Stimulated activated naive CD8-positive, alpha-beta T cell treated with anti-CD3 and anti-CD28 coated beads, Interleukin-15, Interleukin-2, amounts not matched to agents 100 ng/mL and 50 ng/mL, for 24 hours (primary cell): Measurements from ENCODE around the gene SLC38A8.

Experiments
- H3K27ac Mint-ChIP-seq: one replicate; pipeline ENCODE4 v1.8.0; 2021; ENCODE audit warnings: mild to moderate bottlenecking, mixed read lengths
- H3K27me3 Mint-ChIP-seq: one replicate; pipeline ENCODE4 v1.8.0; 2021; ENCODE audit warnings: mixed read lengths
- H3K36me3 Mint-ChIP-seq: one replicate; pipeline ENCODE4 v1.8.0; 2021; ENCODE audit warnings: low read depth, mixed read lengths
- H3K4me1 Mint-ChIP-seq: one replicate; pipeline ENCODE4 v1.8.0; 2021; ENCODE audit warnings: low read depth, mixed read lengths
- H3K4me3 Mint-ChIP-seq: one replicate; pipeline ENCODE4 v1.8.0; 2021; ENCODE audit warnings: mild to moderate bottlenecking, mixed read lengths
- H3K9me3 Mint-ChIP-seq: one replicate; pipeline ENCODE4 v1.8.0; 2021; ENCODE audit warnings: mixed read lengths

SLC38A8 gene

GRCh38 chr16:84059946-84060901 is 17.6 kb upstream of the SLC38A8 start:
- Mint-ChIP-seq H3K4me1 (peaks cover 3% of the 10 kb centered on the region), H3K9me3 (no peaks in the 10 kb centered on the region), H3K27me3 (no peaks in the 10 kb centered on the region), H3K36me3 (peaks cover 59% of the 10 kb centered on the region), H3K27ac (no peak overlapping the region), H3K4me3 (no peak overlapping the region)

DNA sequence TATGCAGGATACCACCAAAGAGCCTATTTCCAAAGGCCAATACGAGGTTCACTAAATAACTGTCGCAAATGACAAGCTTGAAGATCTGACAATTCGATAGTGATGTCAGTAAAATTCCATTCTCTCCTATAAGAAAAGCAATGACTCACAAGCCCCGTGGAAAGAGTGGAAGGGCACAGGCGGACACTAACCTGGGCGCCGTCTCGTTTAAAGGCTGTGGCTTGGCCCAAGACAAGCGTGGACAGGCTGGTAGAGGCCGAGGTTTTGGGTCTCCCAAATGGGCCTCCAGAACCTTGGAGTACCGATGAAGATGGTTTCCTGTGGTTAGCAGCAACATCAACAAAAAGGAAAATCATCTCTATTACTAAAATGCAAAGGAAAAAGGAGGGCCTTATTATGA is 16.5 kb upstream of the SLC38A8 start:
- H3K27me3 Mint-ChIP-seq, result no peaks in the 10 kb centered on the region
- H3K27ac Mint-ChIP-seq, result no peak overlapping the region
- H3K36me3 Mint-ChIP-seq, result peaks cover 59% of the 10 kb centered on the region
- no peak overlapping the region for H3K4me3 Mint-ChIP-seq
- H3K9me3 Mint-ChIP-seq, result no peaks in the 10 kb centered on the region
- peaks cover 3% of the 10 kb centered on the region for H3K4me1 Mint-ChIP-seq

DNA sequence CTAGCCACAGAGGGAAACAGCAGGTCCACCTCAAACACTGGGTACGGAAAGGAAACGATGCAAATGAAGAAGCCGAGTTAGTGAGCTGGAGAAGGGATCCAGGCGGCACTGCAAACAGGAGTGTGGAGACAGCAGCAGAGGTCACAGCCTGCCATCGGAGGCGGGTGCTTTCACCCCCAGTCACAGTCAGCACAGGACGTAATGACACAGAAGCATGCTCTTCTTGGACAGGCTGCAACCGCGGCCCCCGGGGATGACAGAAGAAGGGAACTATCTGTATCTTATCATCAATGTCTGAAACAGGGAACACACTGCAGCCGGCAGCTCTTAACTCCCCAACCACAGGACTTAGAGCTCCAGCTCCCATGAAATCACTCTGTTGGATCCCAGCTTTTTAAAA is 16.1 kb upstream of the SLC38A8 start:
- Mint-ChIP-seq H3K27me3 (no peaks in the 10 kb centered on the region), H3K9me3 (no peaks in the 10 kb centered on the region), H3K4me3 (no peak overlapping the region), H3K36me3 (peaks cover 59% of the 10 kb centered on the region), H3K27ac (peak overlapping the region; percentile 45), H3K4me1 (peaks cover 3% of the 10 kb centered on the region)

DNA sequence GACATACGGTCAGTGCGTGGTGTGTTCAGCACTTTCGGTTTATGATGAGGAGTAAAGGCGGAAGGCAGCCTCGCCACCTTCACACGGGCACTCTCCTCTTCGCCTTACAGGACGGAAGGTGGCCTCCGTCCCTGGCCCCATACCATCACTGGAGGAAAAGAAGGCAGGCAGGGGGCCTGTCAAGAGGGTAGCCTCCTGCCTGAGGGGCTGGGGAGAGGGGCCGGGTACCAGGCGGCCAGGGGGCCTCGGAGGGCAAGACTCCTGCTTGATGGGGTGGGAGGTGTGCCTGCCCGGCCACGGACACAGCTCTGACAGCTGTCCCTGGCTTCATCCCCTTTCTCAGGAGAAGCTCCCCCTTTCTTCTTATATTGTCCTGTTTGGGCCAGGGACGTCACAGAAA is 15.6 kb upstream of the SLC38A8 start:
- no peak overlapping the region for H3K27ac Mint-ChIP-seq
- peaks cover 3% of the 10 kb centered on the region for H3K4me1 Mint-ChIP-seq
- H3K27me3 Mint-ChIP-seq, result no peaks in the 10 kb centered on the region
- H3K9me3 Mint-ChIP-seq, result no peaks in the 10 kb centered on the region
- no peak overlapping the region for H3K4me3 Mint-ChIP-seq
- H3K36me3 Mint-ChIP-seq, result peaks cover 59% of the 10 kb centered on the region

- Mint-ChIP-seq H3K4me3 (no peak overlapping the region), H3K27me3 (no peaks in the 10 kb centered on the region), H3K4me1 (no peaks in the 10 kb centered on the region), H3K36me3 (peaks cover 58% of the 10 kb centered on the region), H3K27ac (no peak overlapping the region), H3K9me3 (no peaks in the 10 kb centered on the region)
These were observed 14.3 kb upstream of the SLC38A8 start for GRCh38 chr16:84056933-84057332.

- H3K4me1 Mint-ChIP-seq, result no peaks in the 10 kb centered on the region
- peaks cover 50% of the 10 kb centered on the region for H3K36me3 Mint-ChIP-seq
- H3K9me3 Mint-ChIP-seq, result no peaks in the 10 kb centered on the region
- no peaks in the 10 kb centered on the region for H3K27me3 Mint-ChIP-seq
- no peak overlapping the region for H3K27ac Mint-ChIP-seq
- H3K4me3 Mint-ChIP-seq, result no peak overlapping the region
These were observed 13.4 kb upstream of the SLC38A8 start for GRCh38 chr16:84055801-84056634.

DNA sequence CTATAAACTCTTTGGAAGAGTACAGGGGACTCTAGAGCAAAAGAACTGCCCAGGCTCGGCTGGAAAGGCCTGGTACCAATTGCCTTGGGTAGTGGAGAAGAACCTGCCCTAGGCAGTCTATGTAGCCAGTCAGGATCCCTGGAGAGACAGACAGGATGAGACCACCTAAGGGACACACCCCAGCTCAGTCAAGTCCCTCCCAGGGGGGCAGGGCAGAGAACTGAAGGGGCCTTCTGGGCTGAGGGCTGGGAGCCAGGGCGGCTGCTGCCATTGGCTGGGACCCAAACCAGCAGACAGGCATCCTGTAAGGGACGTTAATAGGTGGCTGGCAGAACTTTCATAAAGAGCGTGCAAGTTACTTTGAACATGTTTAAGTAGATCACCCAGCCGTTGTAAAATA is 12.8 kb upstream of the SLC38A8 start:
- Mint-ChIP-seq H3K27ac (no peak overlapping the region), H3K36me3 (peaks cover 49% of the 10 kb centered on the region), H3K4me1 (no peaks in the 10 kb centered on the region), H3K9me3 (no peaks in the 10 kb centered on the region), H3K27me3 (no peaks in the 10 kb centered on the region), H3K4me3 (no peak overlapping the region)

DNA sequence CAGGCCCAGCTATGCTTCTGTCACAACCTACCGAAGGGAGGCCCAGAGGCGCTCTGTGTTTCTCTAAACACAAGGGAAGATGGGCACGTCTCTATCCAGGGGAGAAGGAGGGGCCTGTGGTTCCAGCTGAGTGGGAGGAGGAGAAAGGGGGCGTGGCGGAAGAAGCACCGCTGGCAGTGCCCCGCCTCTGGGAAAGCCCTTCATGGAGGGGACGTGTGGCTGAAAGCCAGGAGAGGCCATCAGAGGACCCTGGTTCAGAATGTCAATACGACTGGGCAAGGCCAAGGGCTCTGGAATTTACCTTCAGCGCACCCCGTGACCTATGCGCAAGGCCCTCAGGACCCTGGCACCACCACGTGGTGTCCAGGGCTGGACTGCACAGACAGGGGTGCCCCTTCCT is 12.3 kb upstream of the SLC38A8 start:
- Mint-ChIP-seq H3K4me3 (no peak overlapping the region), H3K36me3 (peaks cover 46% of the 10 kb centered on the region), H3K27ac (no peak overlapping the region), H3K27me3 (no peaks in the 10 kb centered on the region), H3K9me3 (no peaks in the 10 kb centered on the region), H3K4me1 (no peaks in the 10 kb centered on the region)

GRCh38 chr16:84054271-84054670 is 11.7 kb upstream of the SLC38A8 start:
- Mint-ChIP-seq H3K27ac (no peak overlapping the region), H3K36me3 (peaks cover 40% of the 10 kb centered on the region), H3K4me3 (no peak overlapping the region), H3K27me3 (no peaks in the 10 kb centered on the region), H3K4me1 (no peaks in the 10 kb centered on the region), H3K9me3 (no peaks in the 10 kb centered on the region)

DNA sequence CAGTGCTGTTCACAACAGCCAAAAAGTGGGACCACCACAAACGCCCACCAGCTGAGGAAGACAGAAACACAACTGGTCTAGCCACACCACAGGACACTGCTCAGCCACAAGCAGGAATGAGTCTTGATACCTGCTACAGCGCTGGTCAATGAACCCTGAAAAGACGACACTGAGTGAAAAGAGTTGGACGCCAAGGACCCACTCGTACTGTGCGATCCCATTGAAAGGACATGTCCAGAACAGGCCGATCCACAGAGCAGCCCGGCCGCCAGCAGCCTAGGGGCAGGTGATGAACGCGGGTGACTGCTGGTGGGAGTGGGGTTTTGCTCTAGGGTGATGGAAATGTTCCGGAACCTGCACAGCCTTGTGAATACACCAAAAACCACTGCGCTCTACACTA is 10.6 kb upstream of the SLC38A8 start:
- Mint-ChIP-seq H3K27ac (no peak overlapping the region), H3K4me3 (no peak overlapping the region), H3K4me1 (no peaks in the 10 kb centered on the region), H3K36me3 (peaks cover 35% of the 10 kb centered on the region), H3K9me3 (no peaks in the 10 kb centered on the region), H3K27me3 (no peaks in the 10 kb centered on the region)

GRCh38 chr16:84052071-84052622 is 9.6 kb upstream of the SLC38A8 start:
- Mint-ChIP-seq H3K9me3 (no peaks in the 10 kb centered on the region), H3K27me3 (no peaks in the 10 kb centered on the region), H3K36me3 (peaks cover 25% of the 10 kb centered on the region), H3K4me1 (no peaks in the 10 kb centered on the region), H3K27ac (no peak overlapping the region), H3K4me3 (no peak overlapping the region)

GRCh38 chr16:84050316-84050715 is 7.7 kb upstream of the SLC38A8 start:
- Mint-ChIP-seq H3K27ac (no peak overlapping the region), H3K36me3 (peaks cover 20% of the 10 kb centered on the region), H3K9me3 (no peaks in the 10 kb centered on the region), H3K4me1 (no peaks in the 10 kb centered on the region), H3K4me3 (no peak overlapping the region), H3K27me3 (no peaks in the 10 kb centered on the region)

DNA sequence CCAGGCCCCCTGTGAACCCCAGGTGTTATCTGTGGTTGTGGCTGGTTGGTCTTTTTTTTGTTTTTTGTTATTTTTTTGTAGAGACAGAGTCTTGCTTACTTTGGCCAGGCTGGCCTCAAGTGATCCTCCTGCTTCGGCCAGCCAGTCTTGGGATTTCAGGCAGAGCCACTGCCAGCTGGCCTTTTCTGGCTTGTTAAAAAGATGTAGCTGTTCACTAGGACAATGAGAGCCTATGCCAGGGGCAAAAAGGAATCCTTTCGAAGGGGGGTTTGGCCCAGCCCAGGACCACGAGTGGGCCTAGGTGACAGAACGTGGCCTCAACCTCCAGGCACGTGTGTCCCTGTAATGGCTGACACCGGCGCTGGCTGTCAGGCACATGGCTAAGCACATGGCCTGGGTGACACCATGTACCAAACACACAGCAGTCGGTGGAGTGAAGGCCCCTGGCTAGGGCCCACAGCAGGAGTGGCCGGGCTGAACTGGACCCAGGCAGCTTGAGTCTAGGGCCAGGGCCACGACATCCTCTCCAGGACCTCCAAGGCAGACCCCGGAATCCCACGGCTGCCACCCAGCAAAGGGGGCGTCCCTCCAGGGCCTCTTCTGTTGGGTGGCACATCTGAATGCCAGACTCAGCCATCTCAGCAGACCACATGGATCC is 6.9 kb upstream of the SLC38A8 start:
- H3K36me3 Mint-ChIP-seq, result peaks cover 20% of the 10 kb centered on the region
- H3K27ac Mint-ChIP-seq, result no peak overlapping the region
- H3K27me3 Mint-ChIP-seq, result no peaks in the 10 kb centered on the region
- no peaks in the 10 kb centered on the region for H3K4me1 Mint-ChIP-seq
- no peak overlapping the region for H3K4me3 Mint-ChIP-seq
- H3K9me3 Mint-ChIP-seq, result no peaks in the 10 kb centered on the region

- H3K27me3 Mint-ChIP-seq, result peaks cover 5% of the 10 kb centered on the region
- H3K36me3 Mint-ChIP-seq, result peaks cover 17% of the 10 kb centered on the region
- H3K4me3 Mint-ChIP-seq, result no peak overlapping the region
- no peak overlapping the region for H3K27ac Mint-ChIP-seq
- no peaks in the 10 kb centered on the region for H3K4me1 Mint-ChIP-seq
- H3K9me3 Mint-ChIP-seq, result no peaks in the 10 kb centered on the region
These were observed 6.3 kb upstream of the SLC38A8 start for GRCh38 chr16:84048871-84049270.

- no peaks in the 10 kb centered on the region for H3K4me1 Mint-ChIP-seq
- no peak overlapping the region for H3K4me3 Mint-ChIP-seq
- H3K9me3 Mint-ChIP-seq, result no peaks in the 10 kb centered on the region
- peaks cover 11% of the 10 kb centered on the region for H3K36me3 Mint-ChIP-seq
- peaks cover 6% of the 10 kb centered on the region for H3K27me3 Mint-ChIP-seq
- no peak overlapping the region for H3K27ac Mint-ChIP-seq
These were observed 5.7 kb upstream of the SLC38A8 start for GRCh38 chr16:84048270-84048669.
